ENCODE data around the gene RANGAP1.

The RANGAP1 gene
- 114 to 149 (median 121) reads per million in 4 donors for total RNA-seq

GRCh38 chr22:41285820-41286638 lies at the start of gene RANGAP1:
Gene RANGAP1 (minus strand): TSS chr22:41286187. CDS start chr22:41281044, 5,143 bp downstream.
- DNase-seq, result peak; percentile 95 to 99 (median 98)

DNA sequence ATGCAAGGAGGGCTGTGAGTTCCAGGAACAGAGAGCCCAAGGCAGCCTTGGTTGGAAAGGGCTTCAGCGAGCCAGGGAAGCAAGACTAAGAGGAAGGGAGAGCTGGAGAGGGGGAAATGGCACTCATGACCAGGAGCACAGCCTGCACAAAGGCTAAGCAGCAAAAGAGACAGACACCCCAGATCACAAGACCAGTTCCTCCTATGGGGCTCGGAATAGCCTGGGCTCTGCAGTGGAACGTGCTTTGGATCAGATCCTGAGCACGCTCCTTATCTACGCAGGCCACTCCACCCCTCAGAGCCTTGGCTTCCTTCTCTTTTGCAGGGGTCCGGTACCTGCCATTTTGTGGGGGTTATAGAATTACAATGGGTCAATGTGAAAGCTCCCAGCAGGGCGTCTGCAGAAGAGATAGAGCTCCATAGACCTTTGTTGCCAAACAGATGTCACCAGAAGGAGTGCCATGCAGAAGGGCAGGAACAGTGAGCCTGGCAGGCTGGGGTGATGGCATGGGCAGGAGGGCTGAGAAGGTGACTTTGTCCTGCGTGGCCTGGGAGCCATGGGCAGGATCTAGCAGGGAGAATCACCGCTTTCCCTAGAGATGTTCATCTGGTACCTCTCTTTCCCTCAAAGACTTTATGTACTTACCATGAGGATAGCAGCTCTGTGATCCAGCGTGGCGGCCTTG lies 49.1 kb upstream of the RANGAP1 start:
- no peak for DNase-seq

GRCh38 chr22:41334215-41334614 lies 48.2 kb upstream of the RANGAP1 start:
- DNase-seq, result no peak

GRCh38 chr22:41333806-41334205 lies 47.8 kb upstream of the RANGAP1 start:
- no peak for DNase-seq

DNA sequence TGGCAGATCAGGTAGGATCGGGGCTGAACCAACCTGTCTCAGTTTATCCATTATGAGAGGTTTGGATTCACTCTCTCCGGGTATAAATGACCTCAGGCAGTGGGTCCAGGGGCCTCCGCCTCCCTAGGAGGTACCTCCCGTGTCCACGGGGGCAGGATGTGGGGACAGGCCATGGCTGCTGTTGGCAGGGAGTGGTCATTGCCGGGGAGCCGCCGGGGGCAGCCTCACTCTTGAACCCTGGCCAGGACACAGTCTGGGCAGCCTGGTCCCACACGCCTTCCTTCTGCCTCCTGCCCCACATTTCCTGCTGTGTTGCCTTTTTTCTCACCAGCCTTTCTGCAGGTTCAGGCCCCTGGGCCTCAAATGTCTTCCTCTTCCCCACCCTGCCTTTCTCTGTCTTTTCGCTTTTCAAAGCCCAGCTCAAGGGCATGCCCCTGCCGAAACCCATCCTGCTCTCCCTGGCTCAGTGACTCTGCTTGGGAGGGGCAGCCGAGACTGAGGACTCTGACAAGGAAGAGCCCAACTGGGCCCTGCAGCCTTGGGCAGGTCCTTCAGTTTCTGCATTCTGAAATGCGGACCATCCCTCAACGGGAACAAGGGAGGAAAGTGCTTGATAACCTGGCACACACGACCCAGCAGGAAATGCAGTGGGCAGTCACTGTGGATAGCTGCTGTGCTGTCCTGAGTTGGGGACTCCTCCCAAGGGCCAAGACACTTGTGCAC lies 46.4 kb upstream of the RANGAP1 start:
- DNase-seq, result no peak

DNA sequence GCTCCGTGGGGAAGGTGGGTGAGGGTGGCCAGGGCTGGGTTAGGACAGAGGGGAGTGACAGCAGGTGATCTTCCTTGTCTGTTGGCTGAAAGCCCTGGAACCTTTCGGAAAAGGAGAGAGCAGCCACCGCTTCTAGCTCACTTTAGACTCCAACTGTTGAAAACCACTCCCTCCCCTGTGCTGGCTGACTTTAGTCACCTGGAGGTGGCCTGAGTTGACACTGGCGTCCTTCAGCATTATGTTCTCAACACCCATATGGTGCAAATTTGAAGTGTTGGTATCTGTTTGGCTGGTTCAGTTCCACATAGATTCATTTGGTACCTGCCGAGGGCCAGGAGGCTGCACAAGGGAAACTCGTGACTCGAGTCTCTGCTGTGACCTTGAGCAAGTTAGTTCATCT lies 44.2 kb upstream of the RANGAP1 start:
- DNase-seq, result no peak

- no peak for DNase-seq
Measured at GRCh38 chr22:41327124-41327523, 41.1 kb upstream of the RANGAP1 start.

DNA sequence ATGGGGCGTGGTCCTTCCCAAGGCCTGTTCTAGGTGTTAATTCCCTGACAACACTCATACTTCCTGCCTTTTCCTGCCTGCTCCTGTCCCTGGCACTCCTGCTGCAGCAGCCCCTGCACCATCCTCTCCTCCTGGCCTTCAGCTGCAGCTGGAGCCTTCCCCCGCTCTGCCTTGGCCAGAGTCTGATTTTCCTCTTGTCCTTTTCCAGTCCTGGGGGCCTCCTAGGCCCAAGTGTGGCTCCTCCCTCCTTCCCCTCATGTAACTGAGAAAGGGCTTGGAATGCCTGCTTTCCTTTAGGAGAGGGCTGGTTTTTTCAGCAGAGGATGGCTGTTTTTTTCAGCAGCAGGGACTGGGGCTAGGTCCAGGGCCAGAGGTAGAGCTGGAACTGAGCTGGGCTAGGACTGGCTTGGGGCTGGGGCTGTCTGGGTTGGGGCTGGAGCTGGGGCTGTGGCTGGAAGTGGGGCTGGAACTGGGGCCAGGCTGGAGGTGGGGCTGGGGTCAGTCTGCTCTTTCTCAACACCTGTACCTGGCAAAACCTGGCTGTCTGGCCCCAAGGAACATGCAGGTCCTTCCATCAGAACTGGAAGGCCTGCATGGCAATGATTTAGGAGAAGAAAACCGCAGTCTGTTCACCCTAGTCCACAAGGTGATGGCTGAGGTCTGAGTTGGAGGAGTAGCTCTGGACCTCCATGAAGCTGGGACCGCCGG lies 39.0 kb upstream of the RANGAP1 start:
- no peak for DNase-seq

- no peak for DNase-seq
Measured at GRCh38 chr22:41320416-41321240, 34.6 kb upstream of the RANGAP1 start.

GRCh38 chr22:41315586-41315985 lies 29.6 kb upstream of the RANGAP1 start:
- no peak for DNase-seq

DNA sequence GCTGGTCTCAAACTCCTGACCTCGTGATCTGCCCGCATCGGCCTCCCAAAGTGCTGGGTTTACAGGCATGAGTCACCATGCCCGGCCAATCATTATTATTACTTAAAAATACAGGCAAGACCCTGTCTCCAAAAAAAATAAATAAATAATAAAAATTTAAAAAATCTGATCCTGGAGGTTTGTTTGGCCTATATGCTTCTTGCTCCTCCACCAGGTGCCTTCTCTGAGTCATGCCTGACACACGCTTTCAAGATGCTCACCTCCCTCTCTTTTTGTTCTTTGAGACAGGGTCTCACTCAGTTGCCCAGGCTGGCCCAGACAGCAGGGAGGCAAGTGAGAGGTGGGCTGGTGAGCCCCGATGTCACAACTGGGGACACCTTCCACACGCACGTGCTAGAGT lies 28.8 kb upstream of the RANGAP1 start:
- DNase-seq, result no peak

DNA sequence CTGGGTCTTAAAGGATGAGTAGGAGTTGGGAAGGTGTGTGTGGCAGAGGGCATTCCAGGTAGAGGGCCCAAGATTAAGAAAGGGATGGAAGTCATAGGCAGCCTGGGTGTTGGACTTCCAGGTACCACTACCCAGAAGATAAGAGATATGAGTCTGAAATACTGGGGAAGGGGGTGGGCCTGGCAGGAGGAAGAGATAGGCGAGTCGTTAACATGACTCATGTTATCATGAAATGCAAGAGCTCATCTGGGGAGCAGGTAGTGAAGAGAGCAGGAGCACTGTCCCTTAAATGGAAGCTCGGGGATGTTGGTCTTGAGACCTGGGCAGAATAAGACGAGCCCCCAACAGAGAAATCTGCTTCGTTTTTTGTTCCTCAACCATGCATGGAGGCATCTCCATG lies 25.5 kb upstream of the RANGAP1 start:
- DNase-seq, result no peak

DNA sequence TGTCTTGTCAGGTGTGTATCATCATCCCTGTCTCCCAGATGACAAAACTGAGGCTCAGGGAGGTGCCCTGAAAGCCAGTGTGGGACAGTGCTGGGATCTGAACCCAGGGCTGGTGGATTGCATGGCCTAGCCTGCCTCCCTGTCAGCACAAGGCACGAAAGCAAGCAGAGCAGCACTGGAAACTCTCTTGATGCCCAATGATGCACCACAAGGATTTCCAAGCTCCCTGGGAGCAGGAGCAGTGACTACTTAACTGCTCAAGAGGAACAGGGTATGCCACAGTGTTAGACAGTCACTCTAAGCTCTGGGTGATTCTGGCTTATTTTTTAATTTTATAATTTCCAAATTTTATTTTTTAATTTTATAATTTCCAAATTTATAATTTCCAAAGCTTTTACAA lies 24.3 kb upstream of the RANGAP1 start:
- no peak for DNase-seq

GRCh38 chr22:41308544-41308947 lies 22.6 kb upstream of the RANGAP1 start:
- DNase-seq, result no peak

DNA sequence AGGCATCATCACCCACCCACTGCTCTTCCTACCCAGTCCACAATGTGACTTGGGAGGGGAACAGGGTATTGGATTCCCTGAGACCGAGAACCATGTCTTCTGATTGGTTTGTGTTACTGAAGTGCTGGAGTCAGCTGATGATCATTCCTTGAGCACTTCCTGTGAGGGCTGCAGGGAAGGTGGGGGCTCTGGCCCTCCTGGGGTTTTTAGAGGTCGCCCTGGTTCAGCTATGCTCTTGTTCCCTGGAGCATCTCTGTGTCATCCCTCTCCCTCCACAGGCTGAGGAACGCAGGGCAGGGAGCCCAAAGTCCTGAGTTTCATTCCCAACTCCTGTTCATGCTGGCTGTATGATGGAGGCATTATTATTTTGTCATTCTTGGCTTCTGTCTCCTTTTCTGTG lies 22.1 kb upstream of the RANGAP1 start:
- no peak for DNase-seq

DNA sequence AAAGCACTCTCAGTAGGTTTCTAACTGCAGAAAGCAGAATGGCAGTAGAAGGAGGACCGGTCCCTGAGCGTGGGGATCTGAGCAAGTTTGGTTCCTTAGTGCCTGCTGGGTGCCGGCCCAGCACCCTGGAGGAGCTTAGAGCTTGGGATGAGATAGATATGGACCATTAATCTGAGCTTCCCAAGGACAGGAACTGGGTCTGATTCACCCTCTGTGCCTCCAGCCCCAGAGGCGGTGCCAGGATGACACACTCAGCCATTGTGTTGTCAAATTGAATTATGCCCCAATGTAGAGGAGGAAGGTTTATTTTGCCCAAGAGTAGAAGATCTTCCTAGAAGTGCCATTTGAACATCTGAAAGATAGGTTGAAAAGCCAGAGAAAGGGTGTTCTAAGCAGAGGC lies 19.7 kb upstream of the RANGAP1 start:
- no peak for DNase-seq

- no peak for DNase-seq
Measured at GRCh38 chr22:41302811-41303210, 16.8 kb upstream of the RANGAP1 start.

- DNase-seq, result no peak
Measured at GRCh38 chr22:41302021-41302767, 16.2 kb upstream of the RANGAP1 start.

DNA sequence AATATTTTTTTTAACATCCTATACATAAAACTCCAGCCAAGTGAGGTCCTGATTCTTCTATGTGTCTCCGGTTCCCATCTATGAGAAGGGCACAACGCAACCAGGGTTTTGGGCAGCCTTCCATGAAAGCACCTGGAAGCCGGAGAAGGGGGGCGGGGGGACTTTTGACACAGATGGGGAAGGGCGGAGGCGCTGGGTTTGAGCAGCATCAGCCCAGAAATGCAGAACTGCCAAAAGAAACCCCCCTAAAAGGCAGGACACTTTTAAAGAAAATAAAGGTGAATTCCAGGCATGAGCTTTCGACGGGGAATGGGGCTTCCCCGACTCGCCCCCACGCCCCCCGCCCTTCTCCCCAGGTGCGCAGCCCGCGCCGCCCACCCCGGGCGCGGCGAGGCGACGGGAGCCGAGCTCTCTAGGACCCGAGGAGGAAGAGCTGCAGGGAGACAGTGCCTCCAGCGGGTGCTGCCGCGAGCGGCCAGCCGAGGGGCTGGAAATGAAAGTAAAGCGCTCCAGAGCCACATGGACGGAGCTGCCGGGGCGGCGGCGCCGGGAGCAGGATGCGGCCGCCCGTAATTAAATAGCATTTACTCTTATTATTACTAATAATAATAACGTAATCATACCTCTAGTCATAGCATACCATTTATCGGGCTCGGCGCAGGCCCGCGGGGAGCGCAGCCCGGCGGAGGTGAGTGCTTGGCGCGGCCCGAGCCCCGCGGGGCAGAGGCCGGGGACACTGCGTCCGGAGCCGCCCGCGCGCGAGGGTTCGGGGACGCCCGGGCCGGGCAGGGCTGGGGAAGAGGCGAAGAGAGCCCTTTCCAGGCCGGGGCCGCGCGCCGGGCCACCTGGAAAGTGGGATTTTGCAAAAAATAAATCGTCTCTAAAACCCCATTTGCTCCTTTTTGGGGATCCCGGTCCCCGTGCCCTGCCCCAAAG lies 15.4 kb upstream of the RANGAP1 start, which contains the start of gene ZC3H7B:
TSS of gene ZC3H7B (plus strand) at position 441 of the 936 bp plus-strand sequence. CDS start 19,136 bp downstream, outside the sequence.
- peak; percentile 72 to 88 (median 80) for DNase-seq

DNA sequence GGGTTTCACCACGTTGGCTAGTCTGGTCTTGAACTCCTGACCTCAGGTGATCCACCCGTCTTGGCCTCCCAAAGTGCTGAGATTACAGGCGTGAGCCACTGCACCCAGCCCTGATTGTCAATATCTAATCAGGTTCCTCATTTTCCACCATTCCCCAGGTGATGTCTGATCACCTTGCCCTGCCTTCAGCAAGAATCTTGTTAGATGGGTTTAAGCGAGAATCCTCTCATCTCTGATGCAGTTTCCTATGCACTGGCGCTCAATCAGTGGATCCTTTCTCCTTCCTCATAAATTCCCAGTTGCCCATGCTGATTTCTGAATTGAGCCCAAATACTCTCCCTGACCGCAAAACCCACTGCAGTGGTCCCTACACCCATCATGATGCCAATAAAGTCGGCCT lies 14.7 kb upstream of the RANGAP1 start:
- no peak for DNase-seq

Measured in T-helper 1 cell (primary cell).